Activated T-cell treated with anti-CD3 and anti-CD28 coated beads for 1 hour (primary cell): Measurements from ENCODE around the gene PLEKHN1.
"Not testable (repeated sequence)": the region's sequence is repeated elsewhere in the genome, so short reads cannot be mapped to it uniquely, and the experiment has no call there.

Source experiments
- DNase-seq: peaks from one replicate; pipeline ENCODE4 v3.0.0-alpha.2; 2020; ENCODE audit warnings: low read depth

Gene PLEKHN1

DNA sequence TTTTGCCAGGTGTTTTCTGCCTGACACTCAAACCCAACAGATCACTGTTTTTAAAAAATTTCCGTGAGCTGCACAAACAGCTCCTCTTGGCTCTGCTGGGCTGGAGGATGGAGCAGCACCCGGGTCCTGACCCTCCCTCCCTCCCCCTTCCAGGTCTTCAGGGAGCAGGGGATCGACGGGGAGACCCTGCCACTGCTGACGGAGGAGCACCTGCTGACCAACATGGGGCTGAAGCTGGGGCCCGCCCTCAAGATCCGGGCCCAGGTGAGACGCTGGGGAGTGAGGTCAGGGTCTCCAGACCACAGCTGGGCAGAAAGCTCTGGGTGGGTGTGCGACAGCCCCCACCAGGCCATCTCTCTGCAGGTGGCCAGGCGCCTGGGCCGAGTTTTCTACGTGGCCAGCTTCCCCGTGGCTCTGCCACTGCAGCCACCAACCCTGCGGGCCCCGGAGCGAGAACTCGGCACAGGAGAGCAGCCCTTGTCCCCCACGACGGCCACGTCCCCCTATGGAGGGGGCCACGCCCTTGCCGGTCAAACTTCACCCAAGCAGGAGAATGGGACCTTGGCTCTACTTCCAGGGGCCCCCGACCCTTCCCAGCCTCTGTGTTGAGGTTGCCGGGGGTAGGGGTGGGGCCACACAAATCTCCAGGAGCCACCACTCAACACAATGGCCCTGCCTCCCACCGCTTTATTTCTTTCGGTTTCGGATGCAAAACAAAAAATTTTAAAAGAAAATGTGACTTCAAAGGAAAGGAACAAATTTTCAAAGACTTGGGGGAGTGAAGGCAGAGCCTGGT is 22.5 kb upstream of the PLEKHN1 start:
- DNase-seq = no peak

GRCh38 chr1:944341-945325 is 21.6 kb upstream of the PLEKHN1 start:
- no peak for DNase-seq

- no peak for DNase-seq
Observed at GRCh38 chr1:945688-946556, 20.4 kb upstream of the PLEKHN1 start.

DNA sequence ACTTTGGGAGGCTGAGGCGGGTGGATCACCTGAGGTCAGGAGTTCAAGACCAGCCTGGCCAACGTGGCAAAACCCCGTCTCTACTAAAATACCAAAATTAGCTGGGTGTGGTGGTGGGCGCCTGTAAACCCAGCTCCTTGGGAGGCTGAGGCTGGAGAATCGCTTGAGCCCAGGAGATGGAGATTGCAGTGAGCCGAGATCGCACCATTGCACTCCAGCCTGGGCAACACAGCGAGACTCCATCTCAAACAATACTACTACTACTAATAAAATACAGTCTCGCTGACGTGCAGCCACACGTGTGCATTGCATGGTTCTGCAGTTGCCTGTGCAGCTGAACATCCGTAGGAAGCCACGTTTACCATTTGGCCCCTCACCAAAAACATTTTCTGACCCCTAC is 19.5 kb upstream of the PLEKHN1 start:
- not testable (repeated sequence) for DNase-seq

- no peak for DNase-seq
Observed at GRCh38 chr1:947958-948357, 18.3 kb upstream of the PLEKHN1 start.

GRCh38 chr1:950268-950667 is 16.0 kb upstream of the PLEKHN1 start:
- DNase-seq = no peak

DNA sequence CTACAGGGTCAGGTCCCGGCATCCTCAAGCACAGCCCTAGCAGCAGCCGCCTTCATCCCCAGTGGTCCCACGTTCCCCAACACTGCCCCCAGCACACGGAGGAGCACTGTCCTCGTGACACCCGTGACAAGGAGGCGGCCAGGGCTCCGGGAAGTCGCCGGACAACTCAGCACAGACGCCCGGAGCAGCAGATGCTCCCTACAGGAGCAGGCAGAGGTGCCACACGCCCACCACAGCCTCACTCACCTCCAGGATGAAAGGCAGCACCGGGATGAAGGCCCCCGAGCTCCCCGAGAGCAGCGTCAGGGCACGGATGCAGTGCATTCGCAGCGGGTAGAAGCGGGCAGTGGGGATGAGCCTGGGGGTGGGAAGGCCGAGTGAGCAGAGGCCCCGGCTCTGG is 15.4 kb upstream of the PLEKHN1 start:
- no peak for DNase-seq

DNA sequence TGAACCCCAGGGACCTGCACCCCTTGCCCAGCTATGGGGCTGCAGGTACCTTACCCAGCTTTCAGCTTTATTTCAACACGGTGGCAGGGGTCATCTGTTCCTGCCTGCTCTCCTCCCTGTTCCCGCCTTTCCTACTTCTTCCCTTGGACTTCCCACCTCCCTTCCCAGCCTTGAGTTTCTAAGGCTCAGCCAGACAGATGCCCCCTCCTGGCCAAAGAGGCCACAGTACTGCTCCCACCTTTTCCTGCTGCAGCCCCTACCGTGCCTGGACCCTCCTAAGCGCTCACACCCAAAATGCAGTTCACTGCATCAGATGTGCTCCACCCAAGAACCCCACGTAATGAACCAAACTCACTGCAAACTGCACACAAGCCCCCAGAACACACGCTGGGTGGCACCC is 14.9 kb upstream of the PLEKHN1 start:
- no peak for DNase-seq

DNA sequence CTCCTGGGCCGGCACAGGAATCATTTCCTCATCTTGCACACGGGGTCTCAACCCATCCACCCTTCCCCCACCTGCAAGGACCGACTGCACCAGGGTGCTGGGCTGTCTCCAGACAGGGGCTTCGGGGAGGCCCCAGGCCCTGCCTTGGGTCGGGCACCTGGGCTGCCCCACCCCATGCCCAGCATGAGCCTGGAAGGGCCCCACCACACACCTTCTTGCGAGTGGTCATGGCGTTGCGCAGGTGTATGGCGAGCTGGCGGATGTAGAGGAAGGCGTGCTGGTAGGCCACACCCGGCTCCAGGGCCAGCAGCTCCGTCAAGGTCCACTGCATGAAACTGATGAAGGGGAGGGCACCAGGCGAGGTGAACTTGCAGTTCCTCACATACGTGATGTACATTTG is 14.1 kb upstream of the PLEKHN1 start:
- no peak for DNase-seq

DNA sequence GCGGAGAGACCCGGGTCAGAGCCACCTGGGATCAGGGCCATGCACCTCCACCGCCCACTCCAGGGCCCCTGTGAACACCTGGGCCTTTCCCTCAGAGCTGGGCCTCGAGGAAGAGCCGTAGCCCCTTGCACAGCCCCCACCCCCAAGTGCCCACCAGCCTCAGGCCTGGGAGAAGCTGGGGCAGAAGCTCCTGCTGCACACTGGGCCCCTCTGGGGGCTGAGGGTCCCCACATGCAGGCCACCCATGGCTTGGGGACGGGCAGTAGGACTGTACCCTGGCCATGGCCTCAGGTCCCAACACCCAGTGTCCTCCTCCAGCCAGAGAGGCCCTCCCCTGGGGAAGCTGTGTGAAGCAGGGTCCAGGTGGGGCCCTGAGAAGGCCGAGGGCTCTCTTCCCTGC is 13.7 kb upstream of the PLEKHN1 start:
- no peak for DNase-seq

DNA sequence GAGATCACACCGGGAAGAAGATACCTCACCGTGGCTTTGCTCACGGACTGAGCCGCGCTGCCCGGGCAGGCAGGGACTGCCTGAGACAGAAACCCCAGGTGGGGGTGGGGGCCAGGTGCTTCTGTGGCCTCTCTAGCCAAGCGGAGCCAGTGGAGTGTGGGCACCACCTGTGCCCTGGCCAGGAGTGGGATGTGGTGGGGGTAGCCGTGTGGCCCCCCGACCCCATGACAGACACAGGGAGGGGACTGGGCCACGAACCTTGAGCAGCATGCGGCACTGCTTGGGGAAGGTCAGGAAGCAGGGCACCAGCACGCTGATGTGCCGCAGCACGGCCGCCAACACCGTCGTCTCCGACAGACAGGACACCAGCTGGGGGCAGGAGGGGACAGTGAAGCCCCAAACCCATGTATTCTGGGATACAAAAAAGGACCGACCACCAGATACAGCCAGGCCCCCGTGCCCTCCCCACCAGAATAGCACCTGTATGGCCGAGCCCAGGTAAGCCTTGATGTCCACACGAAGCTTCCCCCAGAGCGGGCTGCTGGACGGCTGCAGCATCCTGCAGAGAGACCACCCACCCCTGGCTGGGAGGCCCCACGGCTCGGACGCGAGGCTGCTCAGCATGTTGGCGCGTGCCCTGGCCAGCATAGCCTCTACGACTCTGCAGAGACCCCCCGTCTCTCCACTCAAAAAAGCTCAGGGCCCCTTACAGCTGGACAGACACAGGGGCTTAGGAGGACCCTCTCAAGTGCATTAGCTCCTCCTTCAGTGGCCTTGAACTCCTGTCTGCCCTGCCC is 12.6 kb upstream of the PLEKHN1 start:
- DNase-seq = no peak

DNA sequence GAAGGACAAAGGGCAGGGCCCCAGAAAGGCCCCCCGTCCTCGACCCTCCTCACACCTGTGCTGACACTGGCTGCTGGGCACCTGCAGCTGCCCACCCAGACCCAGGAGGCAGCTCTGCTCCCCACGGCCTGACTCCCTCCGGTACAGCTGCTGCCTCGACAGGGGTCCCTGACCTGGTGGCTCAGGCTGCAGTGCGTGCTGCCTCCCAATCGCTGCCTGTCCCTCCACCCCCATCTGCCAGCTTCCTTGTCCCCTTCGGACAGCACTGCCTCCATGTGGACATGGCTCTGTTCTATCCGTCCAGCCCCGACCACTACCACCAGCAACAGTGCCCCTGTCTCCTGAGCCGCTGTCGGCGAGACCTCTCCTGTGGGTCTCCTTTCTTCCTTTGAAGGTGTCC is 11.4 kb upstream of the PLEKHN1 start:
- no peak for DNase-seq

DNA sequence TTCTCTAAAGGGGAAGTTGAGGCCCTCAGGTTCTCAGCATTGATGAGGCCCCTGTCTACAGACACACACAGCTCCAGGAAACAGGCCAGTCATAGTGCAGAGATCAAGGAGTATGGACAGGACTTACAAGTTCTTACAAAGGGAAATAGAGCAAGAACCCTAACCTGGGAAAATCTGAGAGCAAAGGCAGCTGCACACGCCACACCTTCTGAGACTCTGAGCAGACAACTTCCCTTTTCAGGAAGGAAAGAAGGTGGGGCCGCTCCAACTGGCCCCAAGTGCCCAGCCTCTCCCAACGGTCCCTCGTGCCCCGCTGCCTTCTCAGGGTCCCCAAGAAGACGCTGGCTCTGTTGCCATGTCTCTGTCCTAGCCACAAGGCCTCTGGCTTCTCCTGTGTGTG is 10.8 kb upstream of the PLEKHN1 start:
- no peak for DNase-seq

DNA sequence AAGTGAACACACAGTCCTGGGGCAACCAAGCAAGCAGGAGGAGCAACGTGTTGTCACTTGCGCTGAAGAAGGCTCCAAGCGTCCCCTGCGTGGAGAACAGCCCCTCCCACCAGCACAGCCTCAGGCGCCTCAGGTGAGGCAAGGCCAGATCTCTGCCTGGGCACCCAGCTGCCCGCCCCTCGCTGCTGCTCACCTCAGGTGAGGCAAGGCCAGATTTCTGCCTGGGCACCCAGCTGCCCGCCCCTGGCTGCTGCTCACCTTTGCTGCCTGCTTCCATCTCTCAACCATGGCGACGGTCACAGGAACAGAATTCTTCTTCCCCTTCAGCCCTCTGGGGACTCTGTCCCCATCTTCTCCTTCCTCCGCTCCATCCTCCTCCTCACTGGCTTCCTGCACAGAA is 9.6 kb upstream of the PLEKHN1 start:
- DNase-seq = no peak

GRCh38 chr1:958823-959730 is 7.2 kb upstream of the PLEKHN1 start, which contains the start of gene NOC2L:
Gene NOC2L, minus strand, starts transcription at chr1:959256. Its CDS starts 16 bp downstream, at chr1:959240.
- peak; percentile 97 for DNase-seq

DNA sequence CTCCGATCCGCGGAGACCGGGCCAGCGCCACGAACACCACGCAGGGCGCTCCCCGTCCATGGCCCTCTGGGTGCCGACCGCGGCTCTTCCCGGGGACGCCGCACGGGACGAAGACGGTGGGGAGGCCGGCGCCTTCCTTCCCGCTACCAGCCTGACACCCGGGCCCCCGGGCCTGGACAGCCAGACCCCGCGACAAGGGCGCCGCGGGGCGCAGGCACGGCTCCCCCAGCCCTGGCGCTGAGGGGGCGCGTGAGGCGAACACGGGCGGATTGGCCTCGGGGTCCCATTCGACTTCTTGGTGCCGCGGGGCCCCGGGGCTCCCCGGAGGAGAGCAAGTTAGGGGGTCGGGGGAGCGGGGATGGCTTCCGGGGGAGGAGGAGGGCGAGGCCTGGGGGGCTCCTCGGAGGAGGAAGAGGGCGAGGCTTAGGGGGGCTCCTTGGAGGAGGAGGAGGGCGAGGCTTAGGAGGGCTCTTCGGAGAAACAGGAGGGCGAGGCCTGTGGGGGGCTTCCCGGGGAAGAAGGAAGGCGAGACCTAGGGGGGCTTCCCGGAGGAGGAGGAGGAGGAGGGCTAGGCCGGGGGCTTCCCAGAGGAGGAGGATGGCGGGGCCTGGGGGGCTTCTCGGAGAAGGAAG is 6.4 kb upstream of the PLEKHN1 start:
- DNase-seq = no peak

- peak; percentile 74 for DNase-seq
Observed at GRCh38 chr1:960363-961131, 5.7 kb upstream of the PLEKHN1 start, which contains the start of gene KLHL17. Gene KLHL17, plus strand, starts transcription at chr1:960584. Its CDS starts 110 bp downstream, at chr1:960694.

- DNase-seq = no peak
Observed at GRCh38 chr1:961132-961669, 5.1 kb upstream of the PLEKHN1 start.
